Stimulated activated CD8-positive, alpha-beta memory T cell treated with anti-CD3 and anti-CD28 coated beads, Interleukin-15, amount 100 ng/mL, for 24 hours (primary cell): ENCODE results near the gene OSER1.

Experiments used
- DNase-seq: peaks from one replicate; pipeline ENCODE4 v3.0.0-alpha.2; 2020; ENCODE audit warnings: low read depth

Gene OSER1

GRCh38 chr20:44224637-44225036 lies 14.1 kb upstream of the OSER1 start:
- no peak for DNase-seq

DNA sequence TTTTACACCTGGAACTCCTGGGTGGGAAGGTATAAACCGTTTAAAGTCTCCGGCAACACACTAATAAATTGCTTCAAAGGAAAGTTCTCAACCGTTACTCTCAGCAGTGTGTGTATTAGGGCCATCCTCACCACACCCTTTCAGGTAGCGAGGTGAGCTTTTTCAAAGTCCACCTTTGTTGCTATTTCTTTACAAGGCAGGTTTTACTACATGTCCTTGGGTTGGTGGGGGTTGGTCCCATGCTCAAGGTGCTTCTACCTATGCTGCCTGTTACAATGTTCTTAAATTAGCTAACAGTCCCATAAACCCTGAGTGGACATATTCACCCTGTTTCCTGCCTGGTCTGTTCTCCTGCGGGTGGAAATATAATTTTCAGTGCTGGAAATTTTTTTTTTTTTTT lies 13.2 kb upstream of the OSER1 start:
- DNase-seq: no peak

DNA sequence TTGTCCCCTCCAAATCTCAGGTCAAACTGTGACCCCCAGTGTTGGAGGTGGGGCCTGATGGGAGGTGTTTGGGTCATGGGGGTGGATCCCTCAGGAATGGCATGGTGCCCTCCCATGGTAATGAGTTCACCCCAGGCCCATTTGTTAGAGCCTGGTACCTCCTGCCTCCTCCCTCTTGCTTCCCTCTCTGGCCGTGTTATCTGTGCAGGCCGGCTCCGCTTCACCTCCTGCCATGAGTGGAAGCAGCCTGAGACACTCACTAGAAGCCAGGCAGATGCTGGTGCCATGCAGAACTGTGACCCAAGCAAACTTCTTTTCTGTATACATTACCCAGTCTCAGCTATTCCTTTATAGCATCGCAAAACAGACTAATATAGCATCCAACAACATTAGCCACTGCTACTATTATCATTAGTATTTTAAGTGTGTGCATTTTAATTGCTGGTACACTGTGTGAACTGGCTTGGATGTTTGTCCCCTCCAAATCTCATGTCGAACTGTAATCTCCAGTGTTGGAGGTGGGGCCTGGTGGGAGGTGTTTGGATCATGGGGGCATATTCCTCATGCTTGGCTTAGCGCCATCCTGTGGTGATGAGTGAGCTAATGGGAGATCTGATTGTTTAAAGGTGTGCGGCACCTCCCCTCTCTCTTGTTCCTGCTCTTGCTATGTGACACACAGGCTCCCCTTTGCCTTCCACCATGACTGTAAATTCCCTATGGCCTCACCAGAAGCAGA lies 12.2 kb upstream of the OSER1 start:
- no peak for DNase-seq

DNA sequence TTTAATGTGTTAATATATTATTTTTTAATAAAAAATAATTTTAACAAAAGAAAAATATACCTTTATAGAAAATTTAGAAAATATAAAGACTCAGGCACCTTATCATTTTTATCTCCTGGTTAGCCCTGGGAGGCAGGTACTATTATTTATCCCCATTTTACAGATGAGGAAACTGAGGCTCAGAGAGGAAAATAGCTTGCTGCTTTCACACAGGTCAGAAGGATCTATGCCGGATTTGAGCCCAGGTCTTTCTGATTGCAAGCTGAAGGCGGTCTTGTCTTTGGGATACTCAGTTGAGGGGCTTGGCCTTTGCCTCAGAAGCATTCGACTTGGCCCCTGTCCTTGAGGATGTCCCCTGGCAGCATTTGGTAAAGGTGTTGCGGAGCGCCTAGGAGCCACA lies 11.5 kb upstream of the OSER1 start:
- no peak for DNase-seq

DNA sequence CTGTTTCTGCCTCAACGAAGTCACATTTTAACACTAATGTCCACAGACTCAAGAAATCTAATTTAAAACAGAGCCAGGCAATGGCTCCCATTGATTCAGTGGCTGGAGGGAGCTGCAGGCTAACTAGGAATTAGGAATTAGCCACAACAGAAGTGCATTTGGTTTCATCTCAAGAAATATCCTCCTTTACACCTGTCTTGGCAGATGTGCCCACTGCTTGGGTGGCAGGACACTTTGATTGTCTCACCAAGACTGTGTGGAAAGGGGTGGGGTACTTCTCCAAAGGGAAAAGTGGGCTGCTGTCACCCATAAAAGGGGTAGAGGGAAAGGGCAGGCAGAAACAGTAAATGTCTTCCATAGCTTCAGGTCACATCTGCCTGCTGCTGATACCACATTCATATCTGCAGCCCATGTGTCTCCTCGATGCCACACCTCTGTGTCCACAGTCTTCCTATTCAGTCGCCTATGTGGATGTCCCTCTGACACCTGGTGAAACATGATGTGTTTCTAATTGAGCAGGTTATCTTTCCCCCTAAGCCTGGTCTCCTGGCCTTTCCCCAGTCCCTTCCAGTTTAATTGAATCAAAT lies 10.9 kb upstream of the OSER1 start:
- DNase-seq: no peak

GRCh38 chr20:44219791-44220190 lies 9.2 kb upstream of the OSER1 start:
- DNase-seq: no peak

- no peak for DNase-seq
Measured at GRCh38 chr20:44219170-44219730, 8.7 kb upstream of the OSER1 start.

- DNase-seq: no peak
Measured at GRCh38 chr20:44218446-44218845, 7.9 kb upstream of the OSER1 start.

GRCh38 chr20:44217342-44218092 lies 6.9 kb upstream of the OSER1 start:
- DNase-seq: peak; percentile 18

GRCh38 chr20:44215125-44215524 lies 4.6 kb upstream of the OSER1 start:
- DNase-seq: peak; percentile 35

DNA sequence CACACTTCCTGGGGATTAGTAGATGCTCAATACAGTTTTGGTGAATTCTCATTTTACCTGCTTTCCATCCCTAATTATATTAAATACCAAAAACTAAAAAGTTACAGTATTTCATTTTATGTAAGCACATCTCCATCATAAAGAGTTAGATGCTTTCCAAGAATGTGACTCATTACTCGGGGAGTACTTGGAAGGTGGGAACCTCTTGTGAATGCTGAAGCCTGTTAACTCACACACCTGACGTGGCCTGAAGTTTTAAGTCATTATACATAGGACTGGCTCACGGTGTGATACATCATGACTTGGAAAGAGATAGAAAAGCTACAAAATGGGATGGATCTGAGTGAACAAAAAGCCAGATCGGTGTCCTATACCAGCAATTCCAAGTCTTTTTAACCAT lies 2.2 kb upstream of the OSER1 start:
- no peak for DNase-seq

- DNase-seq: no peak
Measured at GRCh38 chr20:44211177-44212039, 837 bp upstream of the OSER1 start.

- DNase-seq: no peak
Measured at GRCh38 chr20:44209686-44210405, 725 bp downstream of the OSER1 start.

GRCh38 chr20:44208770-44209169 lies 1.8 kb downstream of the OSER1 start:
- DNase-seq: no peak

DNA sequence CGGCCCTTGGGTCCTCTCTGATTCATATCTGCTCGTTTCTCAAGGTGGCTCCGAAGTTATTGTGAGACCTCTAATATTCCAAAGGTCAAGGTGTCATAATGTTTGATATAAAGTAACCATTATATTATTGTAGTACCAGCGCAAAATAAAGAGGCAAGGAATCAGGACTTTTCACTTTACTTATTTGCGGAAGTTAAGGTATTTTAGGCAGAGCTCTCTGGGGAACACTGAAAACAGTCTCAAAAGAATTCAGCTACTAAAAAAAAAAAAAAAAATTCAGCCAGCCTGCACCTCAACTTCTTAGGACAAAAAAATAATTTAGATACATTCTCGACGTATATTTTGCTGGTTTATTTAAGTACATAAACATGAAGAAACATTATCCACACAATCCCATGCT lies 2.4 kb downstream of the OSER1 start:
- no peak for DNase-seq

- no peak for DNase-seq
Measured at GRCh38 chr20:44207126-44207723, 3.3 kb downstream of the OSER1 start.

- DNase-seq: no peak
Measured at GRCh38 chr20:44206132-44206531, 4.4 kb downstream of the OSER1 start.

- no peak for DNase-seq
Measured at GRCh38 chr20:44204832-44205215, 5.7 kb downstream of the OSER1 start.

- no peak for DNase-seq
Measured at GRCh38 chr20:44204156-44204831, 6.3 kb downstream of the OSER1 start.

- no peak for DNase-seq
Measured at GRCh38 chr20:44203161-44203560, 7.4 kb downstream of the OSER1 start.
